GM12874 (cell line): ENCODE data around the gene ASB15.

Experiments used
- CTCF ChIP-seq: IDR thresholded peaks from 2 replicates; pipeline ENCODE4 v1.5.1; 2011; ENCODE audit warnings: low read depth, mild to moderate bottlenecking, control low read depth, low read length, moderate library complexity; ENCODE audit not compliant: insufficient read depth

The ASB15 gene

GRCh38 chr7:123579416-123579815, 22.2 kb upstream of the ASB15 start:
- no peak for TF ChIP-seq CTCF

GRCh38 chr7:123580406-123581161, 21.0 kb upstream of the ASB15 start:
- peak; percentile 65 for TF ChIP-seq CTCF

DNA sequence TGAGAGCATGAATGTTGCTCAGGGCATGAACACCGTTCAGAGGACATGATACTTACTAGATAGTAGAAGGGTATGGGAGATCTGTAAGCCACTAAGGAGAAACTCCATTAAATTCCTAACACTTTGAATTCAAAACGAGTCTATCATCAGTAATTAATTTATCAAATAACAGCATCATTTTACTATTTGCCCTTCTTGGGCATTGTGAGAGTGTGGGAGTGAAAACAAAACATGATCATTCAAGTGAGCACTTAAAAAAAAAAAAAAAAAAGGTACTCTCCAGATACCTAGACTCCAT, 20.5 kb upstream of the ASB15 start:
- TF ChIP-seq CTCF = no peak

GRCh38 chr7:123583821-123584220, 17.8 kb upstream of the ASB15 start:
- TF ChIP-seq CTCF = no peak

GRCh38 chr7:123588376-123588775, 13.2 kb upstream of the ASB15 start:
- no peak for TF ChIP-seq CTCF

DNA sequence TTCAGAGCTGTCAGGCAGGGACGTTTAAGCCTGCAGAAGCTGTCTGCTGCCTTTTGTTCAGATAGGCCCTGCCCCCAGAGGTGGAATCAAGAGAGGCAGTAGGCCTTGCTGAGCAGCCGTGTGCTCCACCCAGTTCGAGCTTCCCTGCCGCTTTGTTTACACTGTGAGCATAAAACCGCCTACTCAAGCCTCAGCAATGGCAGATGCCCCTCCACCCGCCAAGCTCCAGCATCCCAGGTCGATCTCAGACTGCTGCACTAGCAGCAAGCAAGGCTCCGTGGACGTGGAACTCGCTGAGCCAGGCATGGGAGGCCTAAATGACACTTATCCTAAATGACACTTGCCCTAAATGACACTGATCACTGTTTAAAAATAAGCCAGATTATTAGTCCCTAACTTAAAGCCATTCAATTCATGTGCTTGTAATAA, 6.8 kb upstream of the ASB15 start:
- TF ChIP-seq CTCF = no peak

GRCh38 chr7:123598657-123599056, 3.0 kb upstream of the ASB15 start:
- no peak for TF ChIP-seq CTCF
